ENCODE data around the gene CNTN6.

The CNTN6 gene

DNA sequence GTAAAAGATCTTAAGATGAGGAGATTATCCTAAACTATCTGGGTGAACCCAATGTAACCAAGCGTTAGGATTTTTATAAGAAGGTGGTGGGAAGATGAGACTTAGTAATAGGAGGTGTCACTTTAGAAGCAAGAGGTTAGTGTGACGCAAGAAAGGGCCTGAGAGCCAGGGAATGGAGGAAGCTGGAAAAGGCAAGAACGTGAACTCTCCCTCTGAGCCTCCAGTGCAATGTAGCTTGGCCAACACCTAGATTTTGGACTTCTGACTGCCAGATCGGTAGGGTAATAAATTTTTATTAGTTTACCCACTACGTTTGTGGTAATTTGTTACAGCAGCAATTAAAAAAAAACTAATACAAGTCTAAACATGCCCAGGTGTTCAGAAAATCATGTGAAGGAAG lies 20.8 kb upstream of the CNTN6 start:
- TF ChIP-seq TAF1 (IDR thresholded peaks at IDR 0.05; ENCODE audit: borderline replicate concordance, insufficient read depth, low read length) = no peak
- TF ChIP-seq SIN3A (IDR thresholded peaks at IDR 0.05; ENCODE audit: borderline replicate concordance, insufficient read depth, low read length) = no peak
- no peak for TF ChIP-seq FOXP2 (optimal IDR thresholded peaks at IDR 0.05; ENCODE audit: borderline replicate concordance, extremely low read depth, extremely low read length, insufficient read depth)
- no peak for TF ChIP-seq REST (IDR thresholded peaks at IDR 0.05; ENCODE audit: insufficient read depth in 1 of 2, low read depth in 2 of 2, low read length in 2 of 2)
- no peak for TF ChIP-seq POLR2AphosphoS5 (IDR thresholded peaks at IDR 0.05; ENCODE audit: low read depth, low read length)

DNA sequence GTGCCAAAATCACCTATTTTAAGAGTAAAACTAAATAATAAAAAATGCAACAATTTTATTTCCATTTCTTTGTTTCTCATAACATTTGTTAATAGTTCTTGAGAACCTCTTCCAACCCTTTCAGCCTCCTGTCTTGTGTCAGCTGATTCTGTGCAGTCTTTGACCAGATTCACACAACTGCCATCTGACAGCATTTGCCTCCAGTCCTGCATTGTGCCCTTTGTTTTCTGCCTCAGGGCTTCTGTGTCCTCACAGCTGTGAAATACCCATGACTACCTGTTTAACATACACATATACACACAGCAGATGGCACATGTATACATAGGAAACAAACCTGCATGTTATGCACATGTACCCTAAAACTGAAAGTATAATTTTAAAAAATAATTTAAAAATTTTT lies 13.2 kb upstream of the CNTN6 start:
- no peak for TF ChIP-seq SIN3A (IDR thresholded peaks at IDR 0.05; ENCODE audit: borderline replicate concordance, insufficient read depth, low read length)
- TF ChIP-seq REST (IDR thresholded peaks at IDR 0.05; ENCODE audit: insufficient read depth in 1 of 2, low read depth in 2 of 2, low read length in 2 of 2) = no peak
- no peak for TF ChIP-seq FOXP2 (optimal IDR thresholded peaks at IDR 0.05; ENCODE audit: borderline replicate concordance, extremely low read depth, extremely low read length, insufficient read depth)
- TF ChIP-seq POLR2AphosphoS5 (IDR thresholded peaks at IDR 0.05; ENCODE audit: low read depth, low read length) = no peak
- TF ChIP-seq TAF1 (IDR thresholded peaks at IDR 0.05; ENCODE audit: borderline replicate concordance, insufficient read depth, low read length) = no peak

- TF ChIP-seq FOXP2 (optimal IDR thresholded peaks at IDR 0.05; ENCODE audit: borderline replicate concordance, extremely low read depth, extremely low read length, insufficient read depth) (no peak), TAF1 (IDR thresholded peaks at IDR 0.05; ENCODE audit: borderline replicate concordance, insufficient read depth, low read length) (no peak)
Measured at GRCh38 chr3:1082108-1082507, 10.7 kb upstream of the CNTN6 start.

DNA sequence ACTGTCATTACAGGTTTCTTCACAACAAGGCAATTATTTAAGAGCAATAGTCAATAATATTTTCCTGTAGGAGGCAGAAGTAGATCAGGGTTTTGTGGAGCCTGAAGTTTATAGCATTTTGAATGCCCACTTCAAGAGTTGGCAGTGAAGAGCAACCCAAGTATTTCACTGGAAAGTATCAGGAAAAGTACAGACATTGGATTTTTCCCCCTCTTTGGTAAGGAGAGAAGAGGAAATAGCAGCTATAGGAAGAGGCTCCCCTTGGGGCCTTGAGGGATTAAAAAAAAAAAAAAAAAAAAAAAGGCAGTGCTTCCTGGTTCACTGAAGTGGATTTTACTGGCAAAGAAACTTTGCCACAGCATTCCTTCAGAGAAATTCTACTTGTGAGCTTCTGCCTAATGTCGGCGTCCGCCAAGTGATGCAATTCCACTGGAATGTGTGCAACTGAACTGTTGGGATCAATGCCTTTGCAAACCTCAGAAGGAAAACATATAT lies 5.7 kb upstream of the CNTN6 start:
- no peak for TF ChIP-seq SIN3A (IDR thresholded peaks at IDR 0.05; ENCODE audit: borderline replicate concordance, insufficient read depth, low read length)
- no peak for TF ChIP-seq POLR2AphosphoS5 (IDR thresholded peaks at IDR 0.05; ENCODE audit: low read depth, low read length)
- no peak for TF ChIP-seq REST (IDR thresholded peaks at IDR 0.05; ENCODE audit: insufficient read depth in 1 of 2, low read depth in 2 of 2, low read length in 2 of 2)
- TF ChIP-seq TAF1 (IDR thresholded peaks at IDR 0.05; ENCODE audit: borderline replicate concordance, insufficient read depth, low read length) = no peak
- no peak for TF ChIP-seq FOXP2 (optimal IDR thresholded peaks at IDR 0.05; ENCODE audit: borderline replicate concordance, extremely low read depth, extremely low read length, insufficient read depth)

GRCh38 chr3:1088503-1088902 lies 4.3 kb upstream of the CNTN6 start:
- TF ChIP-seq SIN3A (IDR thresholded peaks at IDR 0.05; ENCODE audit: borderline replicate concordance, insufficient read depth, low read length) (no peak), POLR2AphosphoS5 (IDR thresholded peaks at IDR 0.05; ENCODE audit: low read depth, low read length) (no peak), REST (IDR thresholded peaks at IDR 0.05; ENCODE audit: insufficient read depth in 1 of 2, low read depth in 2 of 2, low read length in 2 of 2) (no peak), FOXP2 (optimal IDR thresholded peaks at IDR 0.05; ENCODE audit: borderline replicate concordance, extremely low read depth, extremely low read length, insufficient read depth) (no peak)
